HG03103 (cell line): ENCODE measurements around the gene GSTT2.

Experiments used
- ATAC-seq: cut with Tn5 transposase; IDR thresholded peaks from one replicate; pipeline ENCODE4 v1.9.1; 2021; ENCODE audit warnings: low read depth; ENCODE audit not compliant: unreplicated experiment

Gene GSTT2

GRCh38 chr22:24007253-24008021, 27.5 kb downstream of the GSTT2 start:
- ATAC-seq, result no peak

DNA sequence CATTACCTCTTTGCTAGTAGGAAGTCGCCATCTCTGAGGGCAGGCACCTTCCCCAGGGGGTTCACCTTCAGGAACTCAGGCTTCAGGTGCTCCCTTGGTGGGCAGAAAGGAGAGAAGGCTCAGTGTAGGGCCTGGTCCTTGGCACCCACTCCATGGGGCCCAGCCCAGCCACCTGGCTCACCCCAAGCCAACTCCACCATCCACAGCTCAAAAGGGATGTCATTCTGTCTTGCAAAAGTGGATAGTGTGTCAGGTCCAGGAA, 28.0 kb downstream of the GSTT2 start:
- ATAC-seq, result no peak

DNA sequence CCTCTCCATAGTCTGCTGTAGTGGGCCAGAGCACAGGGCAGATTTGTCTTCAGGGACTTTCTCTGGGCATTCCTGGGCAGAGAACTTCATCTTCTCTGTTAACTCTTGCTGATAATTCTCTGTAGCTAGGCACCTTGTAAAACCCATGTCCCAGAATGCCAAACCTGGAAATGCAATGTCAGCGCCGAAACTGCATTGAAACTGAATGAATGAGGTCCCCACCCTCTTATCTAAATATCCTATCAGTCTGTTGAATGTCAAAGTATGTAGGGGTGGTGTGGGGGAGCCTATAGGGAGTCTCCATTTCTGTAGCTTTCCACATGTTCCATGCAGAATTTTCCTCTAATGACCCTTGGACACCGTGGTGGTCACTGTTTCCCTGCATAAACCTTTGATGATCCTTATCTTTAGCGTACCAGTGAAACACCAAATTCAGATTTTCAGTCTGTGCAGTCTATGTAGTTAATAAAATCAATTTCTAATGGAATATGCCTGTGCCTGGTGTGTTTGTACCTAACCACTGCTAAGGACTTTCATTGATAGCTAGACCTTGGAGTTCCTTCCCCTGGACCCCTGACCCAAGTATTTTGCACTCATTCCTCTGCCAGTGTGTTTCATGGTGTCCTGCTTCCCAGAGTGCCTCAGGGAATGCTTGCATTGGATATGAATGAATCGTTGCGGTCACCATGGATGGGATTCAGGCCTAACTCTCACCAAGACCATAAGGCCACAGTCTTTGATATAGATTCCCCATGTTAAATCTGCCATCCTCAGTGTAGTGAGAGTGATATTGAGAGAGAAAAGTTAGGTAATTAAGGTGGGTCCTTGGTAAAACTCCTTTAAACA, 28.7 kb downstream of the GSTT2 start:
- no peak for ATAC-seq

- ATAC-seq, result no peak
Measured at GRCh38 chr22:24009227-24010017, 29.5 kb downstream of the GSTT2 start.

DNA sequence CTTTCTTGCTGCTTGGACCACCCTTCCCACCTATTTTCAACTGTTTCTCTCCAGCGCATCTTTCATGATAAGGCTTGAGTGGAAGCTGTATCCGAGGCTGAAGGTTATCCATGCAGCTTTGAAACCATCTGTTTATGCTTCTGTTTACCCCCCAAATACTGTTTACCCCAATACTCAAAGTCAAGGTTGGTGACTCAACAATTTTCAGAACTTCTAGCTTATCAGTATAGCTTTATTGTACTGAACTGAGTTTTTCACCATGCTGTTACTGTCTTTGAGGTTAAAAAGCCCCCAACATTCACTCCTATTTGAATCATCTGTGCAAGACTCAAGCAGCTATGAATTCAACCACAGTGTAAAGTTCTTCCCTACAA, 30.1 kb downstream of the GSTT2 start:
- ATAC-seq, result no peak

GRCh38 chr22:24011735-24012068, 31.8 kb downstream of the GSTT2 start:
- ATAC-seq, result no peak

DNA sequence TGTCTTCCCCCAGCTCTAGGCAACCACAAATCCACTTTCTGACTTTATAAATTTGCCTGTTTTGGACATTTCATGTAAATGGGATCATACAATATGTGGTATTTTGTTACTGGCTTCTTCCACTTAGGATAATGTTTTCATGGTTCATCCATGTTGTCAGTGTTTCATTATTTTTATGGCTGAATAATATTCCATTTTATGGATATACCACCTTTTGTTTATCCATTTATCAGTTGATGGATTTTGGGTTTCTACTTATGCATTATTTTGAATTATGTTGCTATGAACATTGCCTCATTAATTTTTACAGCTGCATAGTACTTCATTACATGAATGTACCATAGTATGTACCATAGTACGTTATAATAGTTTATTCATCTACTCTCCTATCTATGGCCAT, 36.2 kb downstream of the GSTT2 start:
- ATAC-seq, result no peak

DNA sequence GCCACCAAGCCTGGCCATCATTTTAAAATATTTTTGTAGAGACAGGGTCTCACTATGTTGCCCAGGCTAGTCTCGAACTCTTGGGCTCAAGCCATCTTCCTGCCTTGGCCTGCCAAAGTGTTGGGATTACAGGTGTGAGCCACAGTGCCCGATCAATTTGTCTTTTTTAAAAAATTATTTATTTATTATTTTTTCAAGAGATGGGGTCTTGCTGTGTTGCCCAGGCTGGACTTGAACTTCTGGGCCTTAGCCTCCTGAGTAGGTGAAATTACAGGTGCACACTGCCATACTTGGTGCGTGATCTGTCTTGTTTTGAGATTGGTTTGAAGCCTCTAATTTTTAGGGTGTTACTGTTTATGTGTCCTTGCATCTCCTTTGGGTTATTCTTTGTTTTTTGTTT, 41.4 kb downstream of the GSTT2 start:
- no peak for ATAC-seq

- ATAC-seq, result no peak
Measured at GRCh38 chr22:24023204-24023789, 43.4 kb downstream of the GSTT2 start.

GRCh38 chr22:24024354-24024753, 44.4 kb downstream of the GSTT2 start:
- no peak for ATAC-seq

- no peak for ATAC-seq
Measured at GRCh38 chr22:24025475-24025874, 45.5 kb downstream of the GSTT2 start.

DNA sequence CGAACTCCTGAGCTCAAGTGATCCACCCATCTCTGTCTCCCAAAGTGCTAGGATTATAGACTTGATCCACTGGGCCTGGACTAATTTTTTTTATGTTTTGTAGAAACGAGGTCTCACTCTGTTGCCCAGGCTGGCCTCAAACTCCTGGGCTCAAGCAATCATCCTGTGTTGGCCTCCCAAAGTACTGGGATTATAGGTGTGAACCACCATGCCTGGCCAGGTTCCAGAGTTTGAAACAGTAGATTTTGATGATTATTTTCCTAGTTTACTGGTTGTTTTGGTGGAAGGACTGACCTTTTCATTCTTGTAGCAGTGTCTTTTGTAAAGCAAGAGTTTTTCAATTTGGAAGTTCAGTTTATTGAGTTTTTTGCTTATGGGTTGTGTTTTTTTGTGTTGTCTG, 46.1 kb downstream of the GSTT2 start:
- ATAC-seq, result no peak

GRCh38 chr22:24026733-24027132, 46.8 kb downstream of the GSTT2 start:
- no peak for ATAC-seq

GRCh38 chr22:24027389-24027975, 47.5 kb downstream of the GSTT2 start:
- no peak for ATAC-seq

DNA sequence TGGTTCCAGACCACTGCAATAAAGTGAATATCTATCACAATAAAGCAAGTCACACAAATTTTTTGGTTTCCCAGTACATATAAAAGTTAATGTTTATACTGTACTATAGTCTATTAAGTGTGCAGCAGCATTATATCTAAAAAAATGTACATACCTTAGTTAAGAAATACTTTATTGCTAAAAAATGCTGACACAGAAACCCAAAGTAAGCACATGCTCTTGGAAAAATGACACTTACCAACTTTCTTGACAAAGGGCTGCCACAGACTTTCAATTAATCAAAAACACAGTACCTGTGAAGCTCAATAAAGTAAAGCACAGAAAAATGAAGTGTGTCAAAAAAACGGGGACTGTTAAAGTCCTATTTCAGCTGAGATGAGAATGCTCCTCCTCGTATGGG, 48.1 kb downstream of the GSTT2 start:
- ATAC-seq, result no peak

GRCh38 chr22:24028533-24028932, 48.6 kb downstream of the GSTT2 start:
- ATAC-seq, result no peak

DNA sequence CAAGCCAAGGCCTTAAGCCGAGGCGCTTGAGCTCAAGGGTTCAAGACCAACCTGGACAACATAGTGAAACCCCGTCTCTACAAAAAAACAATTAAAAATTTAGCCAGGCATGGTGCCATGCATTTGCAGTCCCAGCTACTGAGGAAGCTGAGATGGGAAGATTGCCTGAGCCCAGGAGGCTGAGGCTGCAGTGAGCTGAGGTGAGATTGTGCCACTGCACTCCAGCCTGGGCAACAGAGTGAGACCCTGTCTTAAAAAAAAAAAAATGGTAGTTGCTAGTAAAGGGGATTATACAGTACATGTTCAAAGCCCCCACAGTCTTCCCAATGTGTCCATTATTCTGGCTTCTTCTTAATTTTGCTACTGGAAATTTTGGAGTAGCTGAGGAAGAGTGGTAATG, 49.4 kb downstream of the GSTT2 start:
- no peak for ATAC-seq

- ATAC-seq, result no peak
Measured at GRCh38 chr22:24030186-24030702, 50.3 kb downstream of the GSTT2 start.
